Kidney capillary endothelial cell (primary cell): ENCODE results near the gene VSIG10.
"Not testable (repeated sequence)": the region's sequence is repeated elsewhere in the genome, so short reads cannot be mapped to it uniquely, and the experiment has no call there.

Source experiments
- DNase-seq: peaks from one replicate; pipeline ENCODE4 v3.0.0-alpha.2; 2018; ENCODE audit warnings: low spot score

The VSIG10 gene

DNA sequence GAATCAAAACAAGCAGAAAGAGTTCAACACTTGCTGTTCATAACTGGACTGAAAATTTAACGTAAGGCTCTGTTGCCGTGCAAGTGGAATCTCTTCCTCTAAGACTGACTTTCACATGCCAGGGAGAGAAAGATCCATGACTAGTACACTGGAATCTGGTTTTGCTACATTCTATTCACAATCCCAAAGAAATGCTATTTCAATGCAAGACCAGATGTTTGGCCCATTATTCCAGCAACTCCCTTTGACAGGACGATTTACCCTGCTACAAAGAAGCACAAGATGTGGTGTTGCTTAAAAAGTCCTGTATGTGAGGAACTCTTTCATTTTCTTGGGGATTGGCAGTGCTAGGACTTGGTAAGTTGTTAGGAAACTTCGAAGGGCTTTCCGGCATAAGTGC is 69.9 kb downstream of the VSIG10 start:
- DNase-seq, result no peak

DNA sequence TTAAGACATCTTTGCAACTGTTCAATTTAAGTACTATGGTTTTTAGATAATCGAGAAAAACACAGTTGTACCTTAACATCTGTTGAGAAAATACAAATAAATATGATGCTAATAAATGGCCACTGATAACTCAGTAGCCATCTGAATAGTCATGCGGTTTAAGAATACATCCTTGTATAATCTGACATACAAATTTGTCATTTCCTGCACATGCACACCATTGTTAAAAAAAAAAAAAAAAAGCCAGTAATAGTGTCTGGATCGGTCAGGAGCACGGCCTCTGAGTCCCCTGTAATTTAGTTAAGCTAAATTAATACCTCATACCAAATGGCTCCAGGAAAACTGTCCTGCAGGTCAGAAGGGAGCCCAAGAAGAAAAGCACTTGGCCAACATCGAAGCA is 70.5 kb downstream of the VSIG10 start:
- peak; percentile 56 for DNase-seq

DNA sequence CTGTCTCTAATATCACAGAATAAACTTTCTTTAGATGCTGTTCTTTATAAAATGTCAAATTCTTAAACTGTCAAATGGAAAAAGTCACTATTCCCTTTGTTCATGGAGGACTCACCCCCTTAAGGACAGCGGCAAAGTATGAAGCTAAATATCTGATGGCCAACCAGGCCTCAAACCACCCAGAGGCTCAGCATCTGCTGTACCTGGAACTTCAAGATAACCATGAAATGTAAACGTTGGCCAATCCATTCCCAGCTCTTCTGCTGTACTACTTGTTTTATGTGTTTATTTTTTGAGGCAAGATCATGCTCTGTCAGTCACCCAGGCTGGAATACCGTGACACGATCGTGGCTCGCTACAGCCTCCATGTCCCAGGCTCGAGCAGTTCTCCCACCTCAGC is 71.6 kb downstream of the VSIG10 start:
- no peak for DNase-seq

DNA sequence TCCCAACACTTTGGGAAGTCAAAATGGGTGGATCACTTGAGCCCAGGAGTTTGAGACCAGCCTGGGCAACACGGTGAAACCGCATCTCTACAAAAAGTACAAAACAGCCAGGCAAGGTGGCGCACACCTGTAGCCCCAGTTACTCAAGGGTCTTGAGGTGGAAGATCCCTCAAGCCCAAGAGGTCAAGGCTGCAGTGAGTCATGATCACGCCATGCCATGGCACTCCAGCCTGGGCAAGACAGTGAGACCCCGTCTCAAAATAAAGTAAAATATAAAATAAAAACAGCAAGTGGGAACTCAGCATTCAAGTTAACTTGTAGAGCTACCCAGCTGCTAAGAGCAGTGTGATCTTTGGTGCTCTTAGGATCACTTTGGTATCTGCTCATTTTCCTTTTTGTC is 74.6 kb downstream of the VSIG10 start:
- no peak for DNase-seq

DNA sequence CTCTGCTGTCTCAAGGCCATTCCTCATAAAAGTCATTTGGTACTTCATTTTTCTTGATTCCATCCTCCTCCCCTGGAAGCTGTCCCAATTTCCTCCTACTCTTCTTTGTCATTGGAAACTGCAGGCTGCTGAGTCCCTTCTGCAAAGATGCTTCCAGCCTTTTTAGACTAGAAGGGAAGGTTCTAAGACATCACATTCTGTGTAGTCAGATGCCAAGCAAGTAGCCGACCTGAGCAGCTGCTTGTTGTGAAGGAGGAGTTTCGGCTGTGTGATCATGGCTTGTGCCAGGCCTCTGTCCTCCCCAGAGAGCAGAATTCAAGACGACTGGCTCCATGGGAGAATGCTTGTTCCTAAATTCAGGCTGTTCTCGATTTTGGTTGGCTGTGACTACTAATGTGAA is 78.6 kb downstream of the VSIG10 start:
- no peak for DNase-seq

DNA sequence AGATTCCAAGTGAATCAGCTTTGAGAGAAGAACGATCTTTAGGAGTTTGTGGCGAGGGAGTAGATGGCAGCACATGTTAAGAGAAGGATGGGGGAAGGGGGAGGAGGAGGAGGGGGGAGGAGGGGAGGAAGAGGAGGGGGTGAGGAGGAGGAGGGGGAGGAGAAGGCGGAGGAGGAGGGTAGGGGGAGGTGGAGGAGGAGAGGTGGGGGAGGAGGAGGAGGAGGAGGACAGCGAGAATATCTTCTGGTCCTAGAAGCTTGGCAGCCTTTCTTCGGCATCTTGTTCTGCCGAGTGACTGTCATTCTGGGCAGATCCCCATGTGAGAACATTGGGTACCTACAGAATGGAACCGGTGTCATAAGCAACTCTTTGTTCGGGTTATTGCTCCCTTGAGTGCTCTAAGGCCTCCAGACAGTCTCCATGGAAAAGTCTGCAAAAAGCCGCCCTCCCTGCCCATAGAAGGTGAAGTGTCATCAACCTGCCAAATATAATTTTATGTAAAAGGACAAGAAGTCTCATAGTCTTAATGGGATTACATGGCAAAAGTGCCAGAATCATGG is 80.4 kb downstream of the VSIG10 start:
- no peak for DNase-seq

DNA sequence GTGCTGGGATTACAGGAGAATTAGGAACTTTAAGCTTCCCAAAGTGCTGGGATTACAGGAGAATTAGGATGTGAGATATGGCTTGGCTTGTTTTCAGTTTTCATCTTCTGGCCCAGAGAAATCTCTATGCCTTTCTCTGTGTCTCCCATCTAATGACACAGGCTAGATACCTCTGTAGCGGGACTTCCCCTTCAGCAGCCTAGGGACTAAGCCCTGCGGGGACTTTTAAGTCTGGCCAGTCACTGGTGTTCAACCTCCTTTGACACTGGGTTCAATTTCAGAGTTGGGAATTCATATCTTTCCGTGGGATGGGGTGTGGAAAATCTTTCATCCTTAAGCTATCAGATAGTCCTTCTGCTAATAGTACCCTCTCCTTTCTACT is 81.1 kb downstream of the VSIG10 start:
- DNase-seq, result no peak

DNA sequence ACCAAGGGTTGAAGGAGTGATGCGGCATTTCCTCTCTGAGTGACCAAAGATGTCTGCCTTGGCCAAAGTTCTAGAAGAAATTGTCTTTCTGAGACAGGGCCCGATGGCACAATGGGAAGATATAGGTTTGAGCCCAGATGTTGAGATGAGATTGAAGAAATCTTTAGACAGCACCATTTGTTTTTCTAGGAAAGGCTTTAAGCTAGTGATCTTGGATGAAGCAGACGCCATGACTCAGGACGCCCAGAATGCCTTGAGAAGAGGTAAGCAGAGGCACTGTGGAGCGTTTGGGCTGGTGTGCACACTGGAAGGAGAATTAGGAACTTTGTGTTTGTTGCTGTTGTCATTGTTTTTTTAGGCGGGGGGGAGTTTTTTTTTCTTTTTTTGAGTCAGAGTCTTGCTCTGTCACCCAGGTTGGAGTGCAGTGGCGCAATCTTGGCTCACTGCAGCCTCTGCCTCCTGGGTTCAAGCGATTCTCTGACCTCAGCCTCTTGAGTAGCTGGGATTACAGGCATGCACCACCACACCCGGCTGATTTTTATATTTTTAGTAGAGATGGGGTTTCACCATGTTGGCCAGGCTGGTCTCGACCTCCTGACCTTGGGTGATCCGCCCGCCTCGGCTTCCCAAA is 81.6 kb downstream of the VSIG10 start:
- DNase-seq, result not testable (repeated sequence)

DNA sequence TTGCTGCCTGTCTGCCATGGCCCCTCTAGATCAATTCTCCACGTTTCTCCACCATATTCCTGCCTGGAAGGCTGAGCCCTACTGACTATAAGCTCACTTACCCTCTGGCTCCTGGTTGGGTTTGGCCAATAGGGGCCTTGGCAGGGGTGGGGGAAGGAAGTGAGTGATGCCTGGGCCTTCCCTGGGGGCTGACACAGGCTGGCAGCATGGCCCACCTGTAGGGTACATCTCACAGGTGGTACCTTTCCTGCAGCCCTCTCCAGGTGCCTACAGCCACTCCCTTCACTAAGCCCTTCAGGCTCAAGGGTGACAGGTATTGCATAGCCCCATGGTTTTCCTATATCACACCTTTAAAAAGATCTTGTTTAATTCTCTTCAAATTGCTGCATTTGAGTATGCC is 83.8 kb downstream of the VSIG10 start:
- DNase-seq, result no peak

DNA sequence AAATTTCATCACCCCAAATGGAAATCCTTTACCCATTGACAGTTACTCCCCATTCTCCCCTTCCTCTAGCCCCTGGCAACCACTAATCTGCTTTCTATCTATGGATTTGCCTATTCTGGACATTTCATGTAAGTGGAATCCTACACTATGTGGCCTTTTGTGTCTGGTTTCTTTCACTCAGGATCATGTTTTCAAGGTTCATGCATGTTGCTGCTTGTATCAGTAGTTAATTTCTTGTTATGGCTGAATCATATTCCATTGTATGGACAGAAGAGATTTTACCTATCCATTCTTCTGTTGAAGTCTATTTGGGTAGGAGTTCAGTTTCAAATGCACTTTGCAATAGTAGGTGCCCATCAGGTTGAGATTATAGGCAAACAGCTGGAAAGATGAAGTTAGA is 85.9 kb downstream of the VSIG10 start:
- DNase-seq, result no peak

DNA sequence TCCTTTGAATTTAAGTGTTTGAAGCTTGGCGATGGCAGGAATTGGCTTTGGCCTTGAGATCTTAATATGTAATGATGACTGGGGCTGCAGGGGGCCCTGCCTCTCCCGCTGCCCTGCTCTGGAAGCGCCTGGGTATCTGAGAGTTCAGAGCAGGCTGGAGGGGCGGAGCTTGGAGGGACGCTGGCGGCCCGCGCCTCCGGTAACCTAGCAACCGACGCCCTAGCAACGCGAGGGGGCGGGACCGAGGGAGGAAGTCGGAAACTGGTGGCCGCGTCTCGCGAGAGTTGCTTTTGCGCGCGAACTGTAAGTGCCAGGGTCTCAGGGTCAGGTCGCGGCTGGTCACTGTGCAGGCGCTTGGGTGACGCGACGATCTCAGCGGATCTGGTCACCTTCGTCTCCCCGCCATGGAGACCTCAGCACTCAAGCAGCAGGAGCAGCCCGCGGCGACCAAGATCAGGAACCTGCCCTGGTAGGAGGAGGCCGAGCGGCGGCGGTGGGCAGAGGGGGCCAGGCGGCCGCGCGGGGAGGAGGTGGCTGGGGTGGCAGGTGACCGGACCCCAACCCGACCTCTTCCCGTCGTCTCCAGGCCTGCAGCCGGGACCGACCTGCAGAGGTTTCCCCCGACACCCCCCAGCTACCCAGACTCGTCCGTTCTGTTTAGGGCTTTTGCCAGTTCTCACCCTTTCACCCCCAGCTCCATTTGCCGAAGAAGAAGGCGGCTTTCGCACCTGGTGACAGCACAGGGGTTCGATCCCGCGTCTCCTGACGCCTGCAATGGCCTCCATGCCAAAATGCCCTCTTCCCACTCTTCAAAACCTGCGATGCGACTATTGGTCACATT is 87.2 kb downstream of the VSIG10 start, which contains the start of gene RFC5:
TSS of gene RFC5 (plus strand) at position 280 of the 841 bp plus-strand sequence. CDS start at position 405, 125 bp downstream.
- DNase-seq, result peak; percentile 98

DNA sequence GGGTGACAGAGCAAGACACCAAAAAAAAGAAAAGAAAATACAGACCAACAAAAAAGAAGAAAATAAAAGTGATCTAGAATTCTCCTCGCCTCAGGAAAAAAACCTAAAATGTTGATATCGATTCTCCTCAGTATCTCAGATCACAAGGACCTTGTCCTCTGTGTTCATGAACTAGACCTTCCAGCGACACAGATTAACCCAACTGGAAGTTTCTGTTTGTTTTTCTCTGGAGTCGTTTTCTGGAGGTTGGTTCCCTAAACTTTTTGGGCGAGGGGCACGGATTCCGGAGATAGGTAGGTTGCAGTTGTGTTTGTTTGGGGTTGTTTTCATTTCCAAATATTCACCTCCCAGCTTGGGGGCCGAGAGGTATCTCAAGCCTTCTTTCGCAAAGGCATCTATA is 87.9 kb downstream of the VSIG10 start:
- no peak for DNase-seq

DNA sequence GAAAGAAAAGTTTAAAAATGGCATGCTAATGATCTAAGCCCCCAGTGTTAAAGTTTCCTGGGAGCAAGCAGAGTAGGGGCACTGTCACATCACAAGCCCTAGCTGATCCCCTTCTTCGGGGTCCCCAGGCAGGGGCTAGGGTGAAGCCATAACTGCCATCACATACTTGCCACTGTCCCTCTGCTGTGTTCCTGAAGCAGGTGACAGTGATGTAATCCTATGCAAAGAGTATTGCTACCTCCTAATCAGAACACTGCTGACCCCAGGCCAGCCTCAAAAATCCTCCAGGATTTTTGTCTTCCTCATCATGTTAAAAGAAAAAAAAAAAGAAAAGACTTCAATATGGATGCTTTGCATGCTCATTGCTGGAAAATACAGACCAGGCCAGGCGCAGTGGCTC is 88.5 kb downstream of the VSIG10 start:
- DNase-seq, result no peak
